ENCODE measurements around the gene TBCD.
A peak's percentile ranks its signal among the peaks of the same experiment; 100 is the strongest.

TBCD gene

DNA sequence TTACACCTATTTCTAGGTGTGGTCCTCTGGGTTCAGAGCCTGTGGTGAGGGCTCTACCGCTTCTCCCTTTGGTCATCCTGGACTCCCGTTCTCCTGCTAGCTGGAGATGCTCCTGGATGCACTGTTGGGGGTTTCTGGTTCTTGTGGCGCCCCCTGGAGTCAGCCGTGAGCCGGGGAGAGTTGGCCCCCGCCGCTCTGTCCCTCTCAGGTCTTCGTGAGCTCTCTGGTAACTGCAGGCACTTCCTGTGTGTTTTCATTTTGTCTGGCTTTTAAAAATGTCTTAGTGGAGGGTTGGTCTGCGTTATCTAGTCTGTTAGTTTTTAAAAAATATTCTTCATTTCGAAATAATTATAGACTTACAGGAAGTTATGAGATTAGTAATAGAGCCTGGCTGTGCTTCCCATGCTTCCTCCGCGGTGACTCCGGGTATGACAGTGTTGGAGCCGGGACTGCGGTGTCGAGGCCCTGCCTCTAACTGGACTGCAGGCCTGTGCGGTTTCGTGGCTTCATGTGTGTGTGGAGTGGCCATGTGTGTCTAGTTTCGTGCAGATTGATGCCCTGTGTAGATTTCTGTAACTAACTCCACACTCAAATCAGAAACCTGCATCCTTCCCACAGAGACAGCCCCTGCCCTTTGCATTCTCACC lies 166.0 kb downstream of the TBCD start:
- H3K4me3 ChIP-seq: peak overlapping the region in 1 of 10 experiments; percentile 1; a peak in 1 of 20 replicates
- H3K9me3 ChIP-seq (replicated peaks in 1 of 11): no peaks in the 10 kb centered on the region
- peaks cover 11 to 58% (median 44%) of the 10 kb centered on the region in 11 experiments; a peak in 21 of 22 replicates for H3K36me3 ChIP-seq
- H3K4me1 ChIP-seq: peaks cover 48 to 76% (median 65%) of the 10 kb centered on the region in 10 experiments
- H3K9ac ChIP-seq: peak overlapping the region in 9 of 11 experiments; percentile 4 to 34 (median 28); a peak in 9 of 22 replicates
- 0 out of 22 replicates have a peak, but pooled peaks cover 0 to 6% (median 0%) of the 10 kb centered on the region in 11 experiments for H3K27me3 ChIP-seq
- H3K4me2 ChIP-seq: peak overlapping the region; percentile 42 to 96 (median 88)
- peaks cover 0 to 64% (median 29%) of the 10 kb centered on the region in 11 experiments; a peak in 15 of 22 replicates for H4K20me1 ChIP-seq
- H3K27ac ChIP-seq: peak overlapping the region in 9 of 11 experiments; percentile 15 to 62 (median 51); a peak in 17 of 22 replicates
- no peak for TF ChIP-seq Cebpa-rat (IDR thresholded peaks at IDR 0.05)

DNA sequence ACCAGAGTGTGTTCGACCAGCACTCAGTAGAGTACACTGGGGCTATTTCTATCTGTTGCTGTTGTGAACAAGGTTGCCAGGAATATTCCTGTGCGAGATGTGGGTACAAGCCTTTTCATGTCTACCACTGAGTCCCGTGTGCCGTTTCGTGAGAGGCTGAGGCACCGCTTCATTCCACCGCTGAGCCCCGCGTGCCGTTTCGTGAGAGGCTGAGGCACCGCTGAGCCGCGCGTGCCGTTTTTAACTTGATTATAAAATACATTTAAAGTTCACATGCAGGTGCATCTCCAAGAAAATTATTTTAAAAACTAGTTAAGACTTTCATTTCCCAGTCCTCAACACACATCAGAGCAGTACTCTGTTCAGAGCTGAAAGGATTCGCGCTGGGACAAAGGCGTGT lies 166.6 kb downstream of the TBCD start:
- H3K27ac ChIP-seq: peak overlapping the region in 7 of 11 experiments; percentile 22 to 62 (median 54); a peak in 11 of 22 replicates
- H4K20me1 ChIP-seq: peaks cover 0 to 64% (median 27%) of the 10 kb centered on the region in 11 experiments; a peak in 18 of 22 replicates
- H3K4me3 ChIP-seq: no peak overlapping the region

DNA sequence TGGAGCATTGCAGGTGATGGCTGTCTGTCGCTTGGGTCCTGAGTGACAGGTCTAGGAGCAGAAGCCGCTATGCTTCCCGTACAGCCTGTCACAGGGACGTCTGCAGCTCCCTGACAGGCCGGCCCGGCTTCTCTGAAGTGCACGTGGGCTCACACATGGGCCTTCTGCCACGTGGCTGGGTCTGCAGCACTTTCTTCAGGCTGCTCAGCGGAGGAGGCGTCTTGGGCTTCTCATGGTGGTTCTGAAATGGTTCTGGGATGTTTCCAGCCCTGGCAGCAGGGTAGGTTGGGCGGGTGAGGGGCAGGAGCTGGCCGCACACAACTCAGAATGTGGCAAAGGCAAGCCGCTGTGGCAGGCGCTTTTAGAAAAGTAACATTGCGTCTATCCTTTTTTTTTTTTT lies 168.3 kb downstream of the TBCD start:
- Histone ChIP-seq H3K36me3 (peaks cover 16 to 71% (median 57%) of the 10 kb centered on the region in 11 experiments), H3K27me3 (0 out of 22 replicates have a peak, but pooled peaks cover 0 to 6% (median 0%) of the 10 kb centered on the region in 11 experiments), H3K9me3 (replicated peaks in 1 of 11) (no peaks in the 10 kb centered on the region), H4K20me1 (peaks cover 0 to 59% (median 25%) of the 10 kb centered on the region in 11 experiments; a peak in 18 of 22 replicates), H3K4me2 (no peak overlapping the region), H3K27ac (no peak overlapping the region), H3K4me1 (peaks cover 31 to 76% (median 64%) of the 10 kb centered on the region in 10 experiments), H3K9ac (no peak overlapping the region), H3K4me3 (no peak overlapping the region)
- TF ChIP-seq Cebpa-rat (IDR thresholded peaks at IDR 0.05): no peak

More for the DNA sequence above, 166.6 kb downstream of the TBCD start:
- H3K36me3 ChIP-seq: peaks cover 4 to 58% (median 44%) of the 10 kb centered on the region in 11 experiments; a peak in 21 of 22 replicates
- peak overlapping the region in 4 of 11 experiments; percentile 14 to 34 (median 28); a peak in 4 of 22 replicates for H3K9ac ChIP-seq
- H3K4me2 ChIP-seq: peak overlapping the region; percentile 42 to 96 (median 88)
- no peak for TF ChIP-seq Cebpa-rat (IDR thresholded peaks at IDR 0.05)
- no peaks in the 10 kb centered on the region for H3K9me3 ChIP-seq (replicated peaks in 1 of 11)
- H3K4me1 ChIP-seq: peaks cover 44 to 76% (median 65%) of the 10 kb centered on the region in 10 experiments
- 0 out of 22 replicates have a peak, but pooled peaks cover 0 to 6% (median 0%) of the 10 kb centered on the region in 11 experiments for H3K27me3 ChIP-seq

DNA sequence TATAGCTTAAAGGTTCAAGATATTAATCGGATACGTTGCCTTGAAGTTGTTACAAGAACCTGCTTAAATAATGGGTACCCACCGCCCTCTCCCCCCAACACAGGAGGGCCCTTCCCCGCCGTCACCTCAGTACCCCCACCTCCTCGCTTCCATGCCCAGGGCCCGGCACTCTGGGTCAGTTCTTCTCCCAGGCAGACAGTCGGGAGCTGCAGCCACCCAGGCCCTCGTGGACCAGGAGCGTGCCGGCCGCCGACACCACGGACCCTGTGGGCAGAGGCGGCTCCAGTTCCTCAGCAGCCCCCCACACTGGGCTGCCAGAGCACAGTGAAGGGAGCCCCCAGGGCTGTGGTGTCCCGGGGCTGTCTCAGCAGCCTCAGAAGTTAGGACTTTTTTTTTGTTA lies 168.8 kb downstream of the TBCD start:
- H3K9ac ChIP-seq: 0 out of 22 replicates have a peak overlapping the region, but pooled peaks of 1 of the 11 experiments have one; percentile 14
- peaks cover 25 to 76% (median 63%) of the 10 kb centered on the region in 10 experiments for H3K4me1 ChIP-seq

GRCh38 chr17:82921426-82921825 lies 169.6 kb downstream of the TBCD start:
- no peaks in the 10 kb centered on the region for H3K9me3 ChIP-seq (replicated peaks in 1 of 11)
- peaks cover 29 to 83% (median 67%) of the 10 kb centered on the region in 11 experiments for H3K36me3 ChIP-seq
- no peak overlapping the region for H3K9ac ChIP-seq
- H3K4me3 ChIP-seq: no peak overlapping the region
- H4K20me1 ChIP-seq: peaks cover 0 to 60% (median 17%) of the 10 kb centered on the region in 11 experiments; a peak in 17 of 22 replicates
- no peaks in the 10 kb centered on the region for H3K27me3 ChIP-seq
- TF ChIP-seq Cebpa-rat (IDR thresholded peaks at IDR 0.05): no peak
- no peak overlapping the region for H3K27ac ChIP-seq
- no peak overlapping the region for H3K4me2 ChIP-seq
- peaks cover 18 to 76% (median 62%) of the 10 kb centered on the region in 10 experiments for H3K4me1 ChIP-seq

More for the DNA sequence above, 168.8 kb downstream of the TBCD start:
- peaks cover 21 to 76% (median 63%) of the 10 kb centered on the region in 11 experiments for H3K36me3 ChIP-seq
- 0 out of 22 replicates have a peak overlapping the region, but pooled peaks of 1 of the 11 experiments have one; percentile 6 for H3K27ac ChIP-seq
- H3K4me2 ChIP-seq: no peak overlapping the region
- no peak overlapping the region for H3K4me3 ChIP-seq
- H3K9me3 ChIP-seq (replicated peaks in 1 of 11): no peaks in the 10 kb centered on the region
- 0 out of 22 replicates have a peak, but pooled peaks cover 0 to 6% (median 0%) of the 10 kb centered on the region in 11 experiments for H3K27me3 ChIP-seq
- TF ChIP-seq Cebpa-rat (IDR thresholded peaks at IDR 0.05): no peak
- peaks cover 0 to 60% (median 23%) of the 10 kb centered on the region in 11 experiments; a peak in 17 of 22 replicates for H4K20me1 ChIP-seq

- Histone ChIP-seq H3K4me2 (peak overlapping the region in 9 of 11 experiments; percentile 56 to 90 (median 84); a peak in 18 of 22 replicates), H3K36me3 (peaks cover 41 to 96% (median 79%) of the 10 kb centered on the region in 11 experiments), H3K27ac (peak overlapping the region in 5 of 11 experiments; percentile 15 to 72 (median 68); a peak in 6 of 22 replicates), H3K4me1 (peaks cover 14 to 73% (median 56%) of the 10 kb centered on the region in 10 experiments), H3K9me3 (replicated peaks in 1 of 11) (no peaks in the 10 kb centered on the region), H3K4me3 (no peak overlapping the region), H4K20me1 (peaks cover 0 to 71% (median 21%) of the 10 kb centered on the region in 11 experiments; a peak in 17 of 22 replicates), H3K9ac (peak overlapping the region in 1 of 11 experiments; percentile 65; a peak in 1 of 22 replicates), H3K27me3 (no peaks in the 10 kb centered on the region)
- TF ChIP-seq Cebpa-rat (IDR thresholded peaks at IDR 0.05): no peak
These were observed 170.8 kb downstream of the TBCD start for GRCh38 chr17:82922646-82923045.

DNA sequence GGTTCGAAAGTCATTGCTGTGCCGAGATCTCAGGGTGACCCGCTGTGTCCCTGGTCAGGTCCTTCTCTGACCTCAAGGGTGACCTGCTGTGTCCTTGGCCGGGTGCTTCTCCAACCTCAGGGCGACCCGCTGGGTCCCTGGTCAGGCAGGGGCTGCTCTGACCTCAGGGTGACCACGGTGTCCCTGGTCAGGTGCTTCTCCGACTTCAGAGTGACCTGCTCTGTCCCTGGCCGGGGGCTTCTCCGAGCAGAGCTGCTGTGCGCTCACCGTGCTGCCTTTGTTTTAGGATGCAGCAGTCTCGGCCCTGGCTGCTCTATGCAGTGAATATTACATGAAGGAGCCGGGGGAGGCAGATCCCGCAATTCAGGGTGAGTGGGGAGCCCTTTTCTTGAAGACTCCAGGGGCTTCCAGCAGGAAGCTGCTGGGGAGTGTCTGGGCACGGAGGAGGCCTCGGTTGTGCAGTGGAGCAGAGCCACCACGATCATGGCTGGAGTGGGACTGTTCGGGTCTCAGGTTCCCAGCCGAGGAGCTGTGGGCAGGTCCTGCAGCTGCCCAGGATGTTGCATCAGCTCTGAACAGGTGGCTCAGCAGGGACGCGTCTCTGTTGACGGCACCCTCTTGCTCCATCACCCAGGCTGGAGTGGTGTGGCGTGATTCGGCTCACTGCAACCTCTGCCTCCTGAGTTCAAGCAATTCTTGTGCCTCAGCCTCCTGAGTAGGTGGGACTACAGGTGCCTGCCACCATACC lies 171.7 kb downstream of the TBCD start:
- peak in 4 of 11 experiments; percentile 46 to 84 (median 70); a peak in 6 of 22 replicates for TF ChIP-seq Cebpa-rat (IDR thresholded peaks at IDR 0.05)
- Histone ChIP-seq H3K27me3 (no peaks in the 10 kb centered on the region), H3K27ac (peak overlapping the region in 6 of 11 experiments; percentile 15 to 72 (median 68); a peak in 8 of 22 replicates), H3K9ac (peak overlapping the region in 7 of 11 experiments; percentile 13 to 65 (median 54); a peak in 11 of 22 replicates), H3K4me3 (0 out of 20 replicates have a peak overlapping the region, but pooled peaks of 2 of the 10 experiments have one; percentile 6 to 12), H3K4me2 (peak overlapping the region; percentile 25 to 90 (median 82); a peak in 20 of 22 replicates), H3K36me3 (peaks cover 47 to 99% (median 84%) of the 10 kb centered on the region in 11 experiments), H4K20me1 (peaks cover 0 to 80% (median 15%) of the 10 kb centered on the region in 11 experiments; a peak in 17 of 22 replicates), H3K4me1 (peaks cover 6 to 64% (median 47%) of the 10 kb centered on the region in 10 experiments), H3K9me3 (replicated peaks in 1 of 11) (no peaks in the 10 kb centered on the region)

DNA sequence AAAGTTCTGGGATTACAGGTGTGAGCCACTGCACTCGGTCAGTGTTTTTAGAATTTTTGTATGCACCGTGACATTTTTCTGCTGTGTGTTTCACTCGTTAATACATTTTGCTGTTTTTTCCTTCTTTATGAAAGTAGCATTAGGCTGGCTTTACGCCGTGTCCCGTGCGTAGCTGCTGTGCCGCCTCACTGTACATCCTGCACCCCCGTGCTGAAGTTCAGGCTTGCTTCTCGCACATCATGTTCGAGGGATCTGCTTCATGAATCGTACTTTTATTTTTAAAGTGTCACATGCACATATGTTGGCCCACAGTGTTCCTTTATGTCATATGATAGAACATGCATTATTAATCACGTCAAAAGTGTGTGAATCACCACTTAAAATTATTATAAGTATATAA lies 172.3 kb downstream of the TBCD start:
- Histone ChIP-seq H3K36me3 (peaks cover 54 to 100% (median 85%) of the 10 kb centered on the region in 11 experiments), H3K4me1 (peaks cover 6 to 62% (median 44%) of the 10 kb centered on the region in 10 experiments), H3K27ac (peak overlapping the region in 4 of 11 experiments; percentile 8 to 60 (median 46); a peak in 7 of 22 replicates), H3K9me3 (replicated peaks in 1 of 11) (no peaks in the 10 kb centered on the region), H3K9ac (peak overlapping the region in 2 of 11 experiments; percentile 18 to 65; a peak in 2 of 22 replicates), H3K4me2 (peak overlapping the region in 9 of 11 experiments; percentile 56 to 90 (median 84); a peak in 18 of 22 replicates), H4K20me1 (peaks cover 0 to 86% (median 15%) of the 10 kb centered on the region in 11 experiments; a peak in 17 of 22 replicates), H3K4me3 (no peak overlapping the region), H3K27me3 (no peaks in the 10 kb centered on the region)
- TF ChIP-seq Cebpa-rat (IDR thresholded peaks at IDR 0.05): no peak

All from BLaER1 treated with 17β-estradiol and CSF1 and Interleukin-3, amounts not matched to agents 10 nM and 100 nM (cell line).